Measurements from ENCODE around the gene NT5C2. TPM values are rescaled to one million over a fixed set of nuclear protein-coding genes. Genes with fewer than 3 reads are reported as not detected.

NT5C2 gene
- total and polyA plus RNA-seq, 2 of the 4 experiments (the other 2 are of a cell fraction) = 60.0 to 65.1 TPM

DNA sequence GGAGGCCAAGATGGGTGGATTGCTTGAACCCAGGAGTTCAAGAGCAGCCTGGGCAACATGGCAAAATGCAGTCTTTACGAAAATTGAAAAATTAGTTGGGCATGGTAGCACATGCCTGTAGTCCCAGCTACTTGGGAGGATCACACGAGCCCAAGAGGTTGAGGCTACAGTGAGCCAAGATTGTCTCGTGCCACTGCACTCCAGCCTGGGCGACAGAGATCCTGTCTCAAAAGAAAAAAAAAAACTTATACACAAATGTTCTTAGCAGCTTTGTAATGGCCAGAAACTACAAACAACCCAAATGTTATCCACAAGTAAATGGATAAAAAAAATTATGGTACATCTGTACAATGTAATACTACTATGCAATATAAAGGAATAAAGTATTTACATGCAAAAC lies 12.6 kb downstream of the NT5C2 start:
- dilution Hi-C loops (cut with HindIII; ENCODE audit: low sequenced_read_pairs, unreplicated experiment) = no loop called here
- ChIA-PET POLR2A (ENCODE audit: unreplicated experiment) (no interaction called here), CTCF (no interaction called here)
- in situ Hi-C loops (cut with MboI; ENCODE audit: low sequenced_read_pairs) = no loop called here
- Histone ChIP-seq H2BK5ac (ENCODE audit: low read depth, low read length, poor library complexity, severe bottlenecking) (no peak overlapping the region), H3K79me1 (ENCODE audit: low read depth in 1 of 2, low read length in 2 of 2) (peaks cover 22 to 66% of the 10 kb centered on the region in 2 experiments), H3K4me3 (ENCODE audit: insufficient read depth, low read depth, low read length) (no peak overlapping the region), H3K9ac (ENCODE audit: low read depth, low read length) (no peak overlapping the region), H3K4me1 (ENCODE audit: control insufficient read depth, insufficient read depth, low read length) (peaks cover 7% of the 10 kb centered on the region; the same call in 1 of the 2 replicates), H4K20me1 (ENCODE audit: insufficient read depth, low read length) (peaks cover 61% of the 10 kb centered on the region), H2BK120ac (ENCODE audit: low read depth, low read length) (no peak overlapping the region), H3K27ac (ENCODE audit: insufficient read depth, low read length) (no peak overlapping the region), H3K56ac (ENCODE audit: extremely low read depth, insufficient read depth, low read length) (no peak overlapping the region), H4K91ac (ENCODE audit: insufficient read depth, low read depth, low read length) (no peak overlapping the region), H4K8ac (ENCODE audit: low read depth in 2 of 2, low read length in 2 of 2) (no peak overlapping the region), H2AK5ac (ENCODE audit: low read depth, low read length) (no peak overlapping the region), H2BK15ac (ENCODE audit: low read depth, low read length) (no peak overlapping the region), H3K23ac (ENCODE audit: low read depth, low read length) (no peak overlapping the region), H4K5ac (ENCODE audit: low read depth, low read length) (no peak overlapping the region), H3K9me1 (ENCODE audit: insufficient read depth, low read length) (peaks cover 18% of the 10 kb centered on the region), H3K4me2 (ENCODE audit: low read depth, low read length) (no peak overlapping the region), H3K36me3 (ENCODE audit: control insufficient read depth, insufficient read depth, low read length) (peaks cover 30% of the 10 kb centered on the region), H3K14ac (replicated peaks; ENCODE audit: low read depth, low read length) (no peak overlapping the region), H3K27me3 (ENCODE audit: control insufficient read depth, insufficient read depth, low read length) (no peaks in the 10 kb centered on the region), H3K9me3 (ENCODE audit: control insufficient read depth, insufficient read depth, low read length) (no peaks in the 10 kb centered on the region), H2BK20ac (ENCODE audit: low read depth, low read length) (no peak overlapping the region), H2AFZ (replicated peaks; ENCODE audit: low read length, poor library complexity) (no peak overlapping the region), H2AK9ac (replicated peaks; ENCODE audit: low read depth, low read length, poor library complexity) (no peak overlapping the region), H3K4ac (ENCODE audit: low read depth, low read length) (no peak overlapping the region), H3K18ac (ENCODE audit: low read depth, low read length) (no peak overlapping the region)
- no CpG with 5 or more reads among the region's 4 CpGs for WGBS, 2 experiments (ENCODE audit: extremely low coverage in 2 of 2, insufficient read length in 1 of 2)
- DNase-seq (no peak), ATAC-seq (ENCODE audit: low read depth) (no peak)
- TSS peak; percentile 4 for BruUV-seq (replicated peaks)
- intact Hi-C loops (cut with micrococcal nuclease) = no loop called here
- no peak for TF ChIP-seq RCOR1 (IDR thresholded peaks at IDR 0.05; ENCODE audit: insufficient replicate concordance, low read length)
- TF ChIP-seq, protein P1, sequence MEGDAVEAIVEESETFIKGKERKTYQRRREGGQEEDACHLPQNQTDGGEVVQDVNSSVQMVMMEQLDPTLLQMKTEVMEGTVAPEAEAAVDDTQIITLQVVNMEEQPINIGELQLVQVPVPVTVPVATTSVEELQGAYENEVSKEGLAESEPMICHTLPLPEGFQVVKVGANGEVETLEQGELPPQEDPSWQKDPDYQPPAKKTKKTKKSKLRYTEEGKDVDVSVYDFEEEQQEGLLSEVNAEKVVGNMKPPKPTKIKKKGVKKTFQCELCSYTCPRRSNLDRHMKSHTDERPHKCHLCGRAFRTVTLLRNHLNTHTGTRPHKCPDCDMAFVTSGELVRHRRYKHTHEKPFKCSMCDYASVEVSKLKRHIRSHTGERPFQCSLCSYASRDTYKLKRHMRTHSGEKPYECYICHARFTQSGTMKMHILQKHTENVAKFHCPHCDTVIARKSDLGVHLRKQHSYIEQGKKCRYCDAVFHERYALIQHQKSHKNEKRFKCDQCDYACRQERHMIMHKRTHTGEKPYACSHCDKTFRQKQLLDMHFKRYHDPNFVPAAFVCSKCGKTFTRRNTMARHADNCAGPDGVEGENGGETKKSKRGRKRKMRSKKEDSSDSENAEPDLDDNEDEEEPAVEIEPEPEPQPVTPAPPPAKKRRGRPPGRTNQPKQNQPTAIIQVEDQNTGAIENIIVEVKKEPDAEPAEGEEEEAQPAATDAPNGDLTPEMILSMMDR (conservative IDR thresholded peaks at IDR 0.05; ENCODE audit: low read depth, low read length) = no peak

Data from IMR-90 (cell line).